HCT116 (cell line): ENCODE data around the gene LEUTX.

Source experiments
- CEBPB ChIP-seq: IDR thresholded peaks from 2 replicates; pipeline ENCODE4 v1.6.1; 2012; ENCODE audit warnings: low read depth
- CTCF ChIP-seq, 3 experiments: fragments of 200-600 bp in 1 of 3; sonication (generic) in 1 of 3; IDR thresholded peaks in 2 of 3; conservative IDR thresholded peaks in 1 of 3; 2 replicates each; pipeline ENCODE4 v1.5.1; 2012 to 2017; ENCODE audit warnings: low read depth in 2 of 3, low read length in 2 of 3, antibody characterized with exemption in 1 of 3, borderline replicate concordance in 1 of 3, control low read depth in 1 of 3, mild to moderate bottlenecking in 1 of 3, mixed read lengths in 1 of 3, mixed run types in 1 of 3, moderate library complexity in 1 of 3; ENCODE audit not compliant: insufficient read depth in 1 of 3
- EGR1 ChIP-seq: IDR thresholded peaks from 2 replicates; pipeline ENCODE4 v1.6.1; 2012; ENCODE audit warnings: low read depth
- EZH2 ChIP-seq: fragments of 200-600 bp; sonication (generic); IDR thresholded peaks from 2 replicates; pipeline ENCODE4 v1.6.1; 2017; ENCODE audit warnings: antibody characterized with exemption, mixed run types
- JUND ChIP-seq: IDR thresholded peaks from 2 replicates; pipeline ENCODE4 v1.6.1; 2012
- MAX ChIP-seq: IDR thresholded peaks from 2 replicates; pipeline ENCODE4 v1.6.1; 2012
- POLR2A ChIP-seq: IDR thresholded peaks from 2 replicates; pipeline ENCODE4 v1.7.0; 2011; ENCODE audit warnings: borderline replicate concordance; ENCODE audit not compliant: insufficient read depth, insufficient read length; ENCODE audit errors: extremely low read depth
- POLR2AphosphoS5 ChIP-seq: IDR thresholded peaks from 2 replicates; pipeline ENCODE4 v1.6.1; 2011; ENCODE audit warnings: mild to moderate bottlenecking, low read depth, low read length, moderate library complexity
- RAD21 ChIP-seq: IDR thresholded peaks from 2 replicates; pipeline ENCODE4 v1.6.1; 2012; ENCODE audit warnings: low read depth, mild to moderate bottlenecking
- SP1 ChIP-seq: IDR thresholded peaks from 2 replicates; pipeline ENCODE4 v1.6.1; 2012; ENCODE audit warnings: low read depth
- TCF7L2 ChIP-seq: IDR thresholded peaks from 2 replicates; pipeline ENCODE4 v1.7.0; 2011; ENCODE audit warnings: borderline replicate concordance, inconsistent platforms; ENCODE audit not compliant: insufficient read depth, insufficient read length; ENCODE audit errors: extremely low read depth
- TF ChIP-seq, protein P1 (sequence below): IDR thresholded peaks from 2 replicates; pipeline ENCODE4 v1.6.1; 2012; ENCODE audit warnings: low read depth
- TF ChIP-seq, protein P2 (sequence below): IDR thresholded peaks from 2 replicates; pipeline ENCODE4 v1.6.1; 2011; ENCODE audit warnings: mild to moderate bottlenecking, low read length, moderate library complexity; ENCODE audit not compliant: insufficient replicate concordance; ENCODE audit errors: extremely low read depth

- TF ChIP-seq JUND (no peak), SP1 (no peak), CEBPB (no peak), CTCF (IDR thresholded peaks at IDR 0.05 in 2 of 3, conservative IDR thresholded peaks at IDR 0.05 in 1 of 3; ENCODE audit: borderline replicate concordance in 1 of 3, insufficient read depth in 1 of 3, low read depth in 2 of 3, low read length in 2 of 3) (no peak), MAX (no peak), TCF7L2 (no peak), POLR2A (no peak), EZH2 (no peak), POLR2AphosphoS5 (no peak), RAD21 (no peak), EGR1 (no peak)
- TF ChIP-seq, protein P1, sequence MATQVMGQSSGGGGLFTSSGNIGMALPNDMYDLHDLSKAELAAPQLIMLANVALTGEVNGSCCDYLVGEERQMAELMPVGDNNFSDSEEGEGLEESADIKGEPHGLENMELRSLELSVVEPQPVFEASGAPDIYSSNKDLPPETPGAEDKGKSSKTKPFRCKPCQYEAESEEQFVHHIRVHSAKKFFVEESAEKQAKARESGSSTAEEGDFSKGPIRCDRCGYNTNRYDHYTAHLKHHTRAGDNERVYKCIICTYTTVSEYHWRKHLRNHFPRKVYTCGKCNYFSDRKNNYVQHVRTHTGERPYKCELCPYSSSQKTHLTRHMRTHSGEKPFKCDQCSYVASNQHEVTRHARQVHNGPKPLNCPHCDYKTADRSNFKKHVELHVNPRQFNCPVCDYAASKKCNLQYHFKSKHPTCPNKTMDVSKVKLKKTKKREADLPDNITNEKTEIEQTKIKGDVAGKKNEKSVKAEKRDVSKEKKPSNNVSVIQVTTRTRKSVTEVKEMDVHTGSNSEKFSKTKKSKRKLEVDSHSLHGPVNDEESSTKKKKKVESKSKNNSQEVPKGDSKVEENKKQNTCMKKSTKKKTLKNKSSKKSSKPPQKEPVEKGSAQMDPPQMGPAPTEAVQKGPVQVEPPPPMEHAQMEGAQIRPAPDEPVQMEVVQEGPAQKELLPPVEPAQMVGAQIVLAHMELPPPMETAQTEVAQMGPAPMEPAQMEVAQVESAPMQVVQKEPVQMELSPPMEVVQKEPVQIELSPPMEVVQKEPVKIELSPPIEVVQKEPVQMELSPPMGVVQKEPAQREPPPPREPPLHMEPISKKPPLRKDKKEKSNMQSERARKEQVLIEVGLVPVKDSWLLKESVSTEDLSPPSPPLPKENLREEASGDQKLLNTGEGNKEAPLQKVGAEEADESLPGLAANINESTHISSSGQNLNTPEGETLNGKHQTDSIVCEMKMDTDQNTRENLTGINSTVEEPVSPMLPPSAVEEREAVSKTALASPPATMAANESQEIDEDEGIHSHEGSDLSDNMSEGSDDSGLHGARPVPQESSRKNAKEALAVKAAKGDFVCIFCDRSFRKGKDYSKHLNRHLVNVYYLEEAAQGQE = no peak
- TF ChIP-seq, protein P2, sequence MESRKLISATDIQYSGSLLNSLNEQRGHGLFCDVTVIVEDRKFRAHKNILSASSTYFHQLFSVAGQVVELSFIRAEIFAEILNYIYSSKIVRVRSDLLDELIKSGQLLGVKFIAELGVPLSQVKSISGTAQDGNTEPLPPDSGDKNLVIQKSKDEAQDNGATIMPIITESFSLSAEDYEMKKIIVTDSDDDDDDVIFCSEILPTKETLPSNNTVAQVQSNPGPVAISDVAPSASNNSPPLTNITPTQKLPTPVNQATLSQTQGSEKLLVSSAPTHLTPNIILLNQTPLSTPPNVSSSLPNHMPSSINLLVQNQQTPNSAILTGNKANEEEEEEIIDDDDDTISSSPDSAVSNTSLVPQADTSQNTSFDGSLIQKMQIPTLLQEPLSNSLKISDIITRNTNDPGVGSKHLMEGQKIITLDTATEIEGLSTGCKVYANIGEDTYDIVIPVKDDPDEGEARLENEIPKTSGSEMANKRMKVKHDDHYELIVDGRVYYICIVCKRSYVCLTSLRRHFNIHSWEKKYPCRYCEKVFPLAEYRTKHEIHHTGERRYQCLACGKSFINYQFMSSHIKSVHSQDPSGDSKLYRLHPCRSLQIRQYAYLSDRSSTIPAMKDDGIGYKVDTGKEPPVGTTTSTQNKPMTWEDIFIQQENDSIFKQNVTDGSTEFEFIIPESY = no peak
Observed at GRCh38 chr19:39833160-39833463, 54.5 kb downstream of the LEUTX start.
